Activated CD4-positive, alpha-beta T cell treated with anti-CD3 and anti-CD28 coated beads, Interleukin-2, amount 50 U/mL, for 1 hour (primary cell): ENCODE results near the gene SYTL3.
A peak's percentile ranks its signal among the peaks of the same experiment; 100 is the strongest.
"Not testable (repeated sequence)": the region's sequence is repeated elsewhere in the genome, so short reads cannot be mapped to it uniquely, and the experiment has no call there.

Source experiments
- DNase-seq: peaks from one replicate; pipeline ENCODE4 v3.0.0-alpha.2; 2020

Gene SYTL3

GRCh38 chr6:158649289-158650143, at the start of gene SYTL3:
Gene SYTL3 (plus strand): TSS chr6:158650054. CDS start chr6:158663269, 13,215 bp downstream.
- DNase-seq: peak; percentile 79

GRCh38 chr6:158603261-158604047, 46.4 kb upstream of the SYTL3 start:
- DNase-seq: no peak

- no peak for DNase-seq
Observed at GRCh38 chr6:158604048-158604406, 45.8 kb upstream of the SYTL3 start.

GRCh38 chr6:158605266-158605878, 44.5 kb upstream of the SYTL3 start:
- peak; percentile 58 for DNase-seq

- DNase-seq: not testable (repeated sequence)
Observed at GRCh38 chr6:158606011-158606410, 43.8 kb upstream of the SYTL3 start.

- DNase-seq: no peak
Observed at GRCh38 chr6:158606935-158607334, 42.9 kb upstream of the SYTL3 start.

- DNase-seq: no peak
Observed at GRCh38 chr6:158607411-158608170, 42.3 kb upstream of the SYTL3 start.

- no peak for DNase-seq
Observed at GRCh38 chr6:158608221-158608620, 41.6 kb upstream of the SYTL3 start.

- DNase-seq: no peak
Observed at GRCh38 chr6:158609455-158610155, 40.2 kb upstream of the SYTL3 start.

DNA sequence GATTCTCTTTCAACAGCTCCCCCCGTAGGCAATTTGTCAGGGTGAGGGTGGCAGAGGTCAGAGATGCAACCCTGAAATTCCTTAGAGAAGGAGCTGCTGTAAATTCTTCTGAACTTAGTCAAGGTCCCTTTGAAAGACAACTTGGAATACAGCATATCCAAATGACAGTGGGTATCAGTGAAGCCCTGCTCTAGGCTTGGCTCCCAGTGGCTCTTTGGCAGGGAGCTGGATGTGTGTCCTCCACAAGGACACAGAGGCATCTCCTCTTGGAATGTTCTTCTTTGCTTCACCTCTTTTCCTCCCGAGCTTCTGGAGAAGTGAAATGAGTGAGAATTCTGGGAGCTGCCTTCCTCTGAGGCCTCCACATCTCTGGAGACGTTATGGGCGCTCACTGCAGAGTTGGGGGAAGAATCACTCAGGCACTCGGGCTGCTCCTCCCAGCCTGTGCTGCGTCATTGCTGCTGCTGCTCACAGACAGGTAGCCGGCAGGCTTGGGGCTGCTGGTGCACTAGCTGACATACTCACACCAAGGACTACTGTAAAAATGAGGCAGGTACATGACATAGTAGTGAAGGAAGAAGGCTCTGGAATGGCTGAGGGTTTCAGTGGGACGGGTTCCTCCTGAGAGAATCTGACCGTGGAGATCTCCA, 39.4 kb upstream of the SYTL3 start:
- no peak for DNase-seq

- DNase-seq: no peak
Observed at GRCh38 chr6:158611039-158611438, 38.8 kb upstream of the SYTL3 start.

DNA sequence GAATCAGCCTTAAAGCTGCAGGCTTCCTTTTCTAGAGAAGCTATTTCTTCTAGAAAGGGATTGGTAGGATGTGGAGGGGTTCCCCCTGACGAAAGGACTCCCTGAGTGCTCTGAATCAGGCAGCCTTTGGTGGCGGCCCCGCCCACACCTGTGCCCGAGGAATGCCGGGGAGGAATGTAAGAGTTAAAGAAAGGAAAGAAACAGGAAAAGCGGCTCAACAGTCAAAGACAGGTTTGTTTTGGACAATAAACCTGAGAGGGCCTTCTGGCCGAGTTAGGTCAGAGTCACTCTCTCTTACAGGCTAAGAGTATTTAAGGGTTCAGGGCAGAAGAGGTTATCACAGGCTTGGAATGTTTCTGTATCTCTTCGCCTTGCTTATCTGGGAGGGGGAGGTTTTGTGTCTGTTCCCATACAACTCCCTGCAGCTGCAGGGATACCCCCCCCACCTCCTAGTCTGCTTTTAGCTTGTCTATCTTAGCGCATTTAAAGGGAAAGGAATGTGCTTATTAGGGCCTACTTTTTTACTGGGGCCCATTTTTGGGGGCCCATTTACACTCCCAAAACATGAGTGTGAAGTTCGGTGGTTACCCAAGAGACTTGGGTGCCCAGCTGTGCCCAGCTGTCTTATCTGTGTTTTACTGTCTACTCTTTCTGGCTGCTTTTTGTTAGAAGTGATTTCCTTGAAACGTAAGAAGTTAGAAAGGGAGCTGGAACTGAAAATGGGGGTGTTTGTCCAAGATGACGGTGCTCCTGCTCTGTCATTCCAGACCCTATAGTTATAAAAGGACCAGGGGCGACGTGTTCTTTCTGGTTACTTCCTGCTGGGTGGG, 38.1 kb upstream of the SYTL3 start:
- no peak for DNase-seq

DNA sequence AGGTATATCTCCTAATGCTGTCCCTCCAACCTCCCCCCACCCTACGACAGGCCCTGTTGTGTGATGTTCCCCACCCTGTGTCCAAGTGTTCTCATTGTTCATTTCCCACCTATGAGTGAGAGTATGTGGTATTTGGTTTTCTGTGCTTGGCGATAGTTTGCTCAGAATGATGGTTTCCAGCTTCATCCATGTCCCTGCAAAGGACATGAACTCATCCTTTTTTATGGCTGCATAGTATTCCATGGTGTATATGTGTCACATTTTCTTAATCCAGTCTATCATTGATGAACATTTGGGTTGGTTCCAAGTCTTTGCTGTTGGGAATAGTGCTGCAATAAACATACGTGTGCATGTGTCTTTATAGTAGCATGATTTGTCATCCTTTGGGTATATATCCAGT, 35.2 kb upstream of the SYTL3 start:
- not testable (repeated sequence) for DNase-seq

GRCh38 chr6:158618289-158618688, 31.6 kb upstream of the SYTL3 start:
- not testable (repeated sequence) for DNase-seq

DNA sequence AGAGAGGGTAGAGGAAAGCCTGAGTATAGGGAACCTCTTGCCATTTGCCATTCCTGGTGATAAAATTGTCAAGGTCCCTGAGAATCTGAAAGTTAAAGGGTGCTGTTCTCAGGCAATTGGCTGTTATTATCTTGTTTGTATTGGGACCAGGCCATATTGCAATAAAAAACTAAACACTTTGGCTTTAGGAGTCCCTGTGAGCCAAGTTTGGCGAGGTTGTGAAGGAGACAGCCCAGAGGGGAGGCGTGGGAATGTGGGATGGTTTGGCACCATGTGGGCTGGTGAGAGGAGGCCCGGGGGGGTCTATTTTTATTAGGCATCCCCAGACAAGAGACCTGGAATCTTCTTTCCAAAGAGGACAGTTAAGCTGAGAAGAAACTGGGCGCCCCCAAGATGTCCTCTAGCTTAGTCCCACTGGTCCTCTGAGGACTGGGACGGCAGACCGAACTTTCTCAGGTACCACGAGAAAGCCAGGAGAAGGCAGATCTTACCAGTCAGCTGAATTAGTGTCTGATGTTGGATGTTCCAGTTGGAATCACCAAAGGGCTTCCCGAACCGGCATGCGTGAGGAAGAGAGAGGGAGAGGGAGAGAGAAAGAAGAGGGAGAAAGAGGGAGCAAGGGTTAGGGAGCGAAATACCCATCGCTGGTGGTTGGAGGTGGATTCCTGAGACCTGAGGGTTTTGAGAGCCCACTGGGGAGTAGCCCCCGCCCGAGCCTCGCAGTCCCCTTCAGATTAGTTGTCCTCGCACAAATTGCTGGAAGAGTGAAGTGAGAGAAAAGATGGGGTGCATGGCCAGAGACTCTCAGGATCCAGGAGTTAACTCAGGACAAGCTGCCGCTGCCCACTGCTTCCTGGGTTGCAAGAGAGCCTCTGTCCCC, 29.7 kb upstream of the SYTL3 start:
- no peak for DNase-seq

DNA sequence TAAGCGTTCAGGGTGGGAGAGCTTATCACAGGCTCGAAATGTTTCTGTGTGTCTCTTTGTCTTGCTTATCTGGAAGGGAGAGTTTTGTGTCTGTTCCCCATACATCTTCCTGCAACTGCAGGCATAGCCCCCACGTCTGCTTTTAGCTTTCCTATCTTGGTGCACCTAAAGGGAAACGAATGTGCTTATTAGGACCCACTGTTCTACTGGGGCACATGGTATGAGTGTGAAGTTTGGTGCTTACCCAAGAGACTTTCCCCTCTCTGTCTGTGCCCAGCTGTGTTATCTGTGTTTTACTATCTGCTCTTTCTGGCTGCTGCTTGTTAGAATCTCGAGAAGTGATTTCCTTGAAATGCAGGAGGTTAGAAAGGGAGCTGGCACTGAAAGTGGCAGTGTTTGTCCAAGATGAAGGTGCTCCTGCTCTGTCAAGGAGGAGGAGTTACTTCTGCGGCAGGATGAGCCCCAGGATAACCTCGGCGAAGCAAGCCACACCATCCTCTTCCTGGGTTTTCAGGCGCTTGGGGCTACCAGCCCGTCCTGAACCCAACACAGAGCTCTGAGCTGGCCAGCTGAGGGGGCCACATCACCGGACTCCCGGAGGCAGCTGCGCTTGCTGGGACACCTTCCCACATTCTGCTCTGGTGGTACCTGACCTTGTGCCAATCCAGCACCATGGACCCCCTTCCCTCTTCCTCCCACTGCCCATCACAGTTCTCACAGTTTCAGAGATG, 28.7 kb upstream of the SYTL3 start:
- no peak for DNase-seq

DNA sequence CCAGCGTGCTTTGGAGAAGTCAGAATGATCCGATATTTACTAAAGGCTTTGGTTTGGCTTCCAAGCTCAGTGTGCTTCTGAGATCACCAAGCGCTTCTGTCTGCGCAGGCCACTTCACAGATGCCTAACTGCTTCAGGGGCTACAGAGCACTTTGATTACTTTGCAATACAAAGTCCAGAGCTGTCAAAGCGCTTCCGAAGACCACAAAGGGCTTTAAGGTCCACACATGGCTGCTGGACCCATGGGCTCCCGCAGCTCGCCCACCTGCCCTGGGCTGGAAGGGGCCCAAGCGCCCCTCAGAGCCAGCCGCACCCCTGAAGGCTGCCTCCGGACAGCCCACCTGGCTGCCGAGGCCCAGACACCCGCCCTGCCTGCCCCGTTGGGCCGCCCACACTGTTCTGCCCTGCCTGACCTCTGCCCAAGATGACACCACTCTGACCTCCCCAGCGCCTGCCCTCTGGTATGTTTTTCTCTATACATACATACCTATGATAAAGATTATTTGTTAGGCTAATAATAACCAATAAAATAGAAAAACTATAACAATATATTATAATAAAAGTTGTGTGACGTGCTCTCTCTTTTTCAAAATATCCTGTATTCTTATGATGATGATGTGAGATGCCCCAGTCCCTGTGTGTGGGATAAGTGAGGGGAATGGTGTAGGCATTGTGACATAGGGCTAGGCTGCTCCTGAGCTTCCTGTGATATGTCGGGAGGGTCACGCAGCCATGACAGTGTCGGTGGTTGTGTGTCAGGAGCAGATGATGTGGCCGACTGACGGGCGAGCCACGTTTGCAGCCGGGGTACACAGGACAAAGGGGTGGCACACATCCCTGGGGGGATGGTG, 27.9 kb upstream of the SYTL3 start:
- no peak for DNase-seq
